NCI-H187 (cell line): ENCODE data around the gene NLGN1.

Experiments used
- DNase-seq, 2 experiments: peaks; one replicate each; lab custom pipeline; 2025; lab: John Stamatoyannopoulos, UW

Gene NLGN1

GRCh38 chr3:174333640-174334039 lies 936.1 kb downstream of the NLGN1 start:
- no peak for DNase-seq

GRCh38 chr3:174334111-174334510 lies 936.6 kb downstream of the NLGN1 start:
- no peak for DNase-seq

- DNase-seq, result no peak
Measured at GRCh38 chr3:174335324-174335723, 937.8 kb downstream of the NLGN1 start.

GRCh38 chr3:174335910-174336309 lies 938.4 kb downstream of the NLGN1 start:
- no peak for DNase-seq
